GM12872 (cell line): Measurements from ENCODE around the gene KCNK18.

Source experiments
- CTCF ChIP-seq: IDR thresholded peaks from 3 replicates; pipeline ENCODE4 v1.5.1; 2011; ENCODE audit warnings: low read depth, mild to moderate bottlenecking, low read length, moderate library complexity; ENCODE audit not compliant: insufficient read depth

KCNK18 gene

GRCh38 chr10:117250411-117250810 lies 53.1 kb downstream of the KCNK18 start:
- no peak for TF ChIP-seq CTCF

- TF ChIP-seq CTCF: no peak
Measured at GRCh38 chr10:117253908-117254307, 56.6 kb downstream of the KCNK18 start.

- TF ChIP-seq CTCF: no peak
Measured at GRCh38 chr10:117254338-117254737, 57.0 kb downstream of the KCNK18 start.

GRCh38 chr10:117254774-117255735 lies 57.8 kb downstream of the KCNK18 start:
- no peak for TF ChIP-seq CTCF

GRCh38 chr10:117255835-117256460 lies 58.7 kb downstream of the KCNK18 start:
- TF ChIP-seq CTCF: no peak

- TF ChIP-seq CTCF: no peak
Measured at GRCh38 chr10:117256910-117257309, 59.6 kb downstream of the KCNK18 start.

- no peak for TF ChIP-seq CTCF
Measured at GRCh38 chr10:117257721-117258120, 60.4 kb downstream of the KCNK18 start.
